H54 (cell line): Measurements from ENCODE around the gene A4GNT.
"Not testable (repeated sequence)": the region's sequence is repeated elsewhere in the genome, so short reads cannot be mapped to it uniquely, and the experiment has no call there.

Experiments used
- DNase-seq: peaks from one replicate; pipeline ENCODE4 v3.0.0; 2011; ENCODE audit warnings: low spot score, mixed read lengths; ENCODE audit not compliant: insufficient read length
- FAIRE-seq: peaks from 3 replicates; lab custom pipeline; 2011; peaks lifted over from hg19 to GRCh38; lab: Jason Lieb, UNC
- POLR2A ChIP-seq: IDR thresholded peaks from 2 replicates; pipeline ENCODE4 v1.6.1; 2011; ENCODE audit warnings: low read depth, mild to moderate bottlenecking, low read length

Gene A4GNT

GRCh38 chr3:138132239-138132638, at the start of gene A4GNT:
A4GNT (minus strand) TSS chr3:138132390; CDS start chr3:138131256, 1,134 bp downstream.
- no peak for DNase-seq
- no peak for FAIRE-seq
- TF ChIP-seq POLR2A: no peak

GRCh38 chr3:138180375-138181029, 48.3 kb upstream of the A4GNT start:
- TF ChIP-seq POLR2A: no peak
- DNase-seq (no peak), FAIRE-seq (peak; percentile 97)

- peak; percentile 95 for TF ChIP-seq POLR2A
- FAIRE-seq (no peak), DNase-seq (peak; percentile 65)
Observed at GRCh38 chr3:138174421-138175131, 42.4 kb upstream of the A4GNT start, which contains the start of gene DBR1. DBR1 (minus strand) TSS chr3:138174921; CDS start chr3:138174795, 126 bp downstream.

GRCh38 chr3:138173769-138174420, 41.7 kb upstream of the A4GNT start:
- no peak for TF ChIP-seq POLR2A
- FAIRE-seq: peak; percentile 92
- no peak for DNase-seq

GRCh38 chr3:138172625-138173024, 40.4 kb upstream of the A4GNT start:
- FAIRE-seq: no peak
- TF ChIP-seq POLR2A: no peak
- DNase-seq: no peak

GRCh38 chr3:138165061-138165460, 32.9 kb upstream of the A4GNT start:
- FAIRE-seq (no peak), DNase-seq (no peak)
- TF ChIP-seq POLR2A: no peak

GRCh38 chr3:138157743-138158142, 25.6 kb upstream of the A4GNT start:
- no peak for TF ChIP-seq POLR2A
- no peak for DNase-seq
- FAIRE-seq: no peak

- DNase-seq (no peak), FAIRE-seq (no peak)
- no peak for TF ChIP-seq POLR2A
Observed at GRCh38 chr3:138154534-138154933, 22.3 kb upstream of the A4GNT start.

- DNase-seq (no peak), FAIRE-seq (no peak)
- no peak for TF ChIP-seq POLR2A
Observed at GRCh38 chr3:138148503-138148902, 16.3 kb upstream of the A4GNT start.

GRCh38 chr3:138142181-138142580, 10.0 kb upstream of the A4GNT start:
- not testable (repeated sequence) for DNase-seq, FAIRE-seq

GRCh38 chr3:138140940-138141339, 8.8 kb upstream of the A4GNT start:
- FAIRE-seq (no peak), DNase-seq (no peak)
- no peak for TF ChIP-seq POLR2A

GRCh38 chr3:138139691-138140090, 7.5 kb upstream of the A4GNT start:
- no peak for TF ChIP-seq POLR2A
- DNase-seq (no peak), FAIRE-seq (no peak)

- no peak for FAIRE-seq
Observed at GRCh38 chr3:138137861-138138260, 5.7 kb upstream of the A4GNT start.

GRCh38 chr3:138136201-138136600, 4.0 kb upstream of the A4GNT start:
- TF ChIP-seq POLR2A: no peak
- DNase-seq (no peak), FAIRE-seq (no peak)

More at GRCh38 chr3:138137861-138138260, 5.7 kb upstream of the A4GNT start:
- TF ChIP-seq POLR2A: no peak
- DNase-seq: no peak
